NCI-H1436 (cell line): ENCODE results near the gene LZTS2.

Experiments used
- DNase-seq: peaks from one replicate; lab custom pipeline; 2025; lab: John Stamatoyannopoulos, UW

Gene LZTS2

DNA sequence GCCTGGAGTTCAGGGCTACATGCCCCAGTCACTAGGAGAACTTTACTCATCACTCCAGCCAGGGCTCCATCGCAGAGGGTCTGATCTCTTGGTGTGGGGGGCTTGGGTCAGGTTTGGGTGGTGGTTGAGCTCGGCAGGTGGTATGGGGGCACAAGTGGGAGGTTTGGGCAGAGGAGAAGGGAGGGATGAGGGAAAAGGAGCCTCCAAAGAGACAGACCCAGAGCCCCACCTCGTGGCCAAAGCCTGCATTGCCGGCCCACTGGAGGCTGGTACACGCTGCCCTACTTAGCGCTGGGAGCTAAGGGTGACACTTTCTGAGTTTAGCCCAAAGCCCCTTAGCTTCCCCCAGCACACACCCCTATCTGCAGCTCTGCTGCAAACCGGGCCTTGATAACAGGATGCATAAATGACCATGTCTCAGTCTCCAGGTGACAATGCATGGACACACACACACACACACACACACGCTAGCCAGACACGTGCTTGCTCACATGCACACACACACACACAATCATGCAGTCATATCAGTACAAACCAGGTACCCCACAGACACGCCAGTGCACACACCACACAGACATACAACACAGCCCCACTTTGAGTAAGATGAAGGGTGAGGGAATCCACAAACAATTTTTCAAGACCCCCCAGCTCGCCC is 14.7 kb downstream of the LZTS2 start:
- peak; percentile 60 for DNase-seq

DNA sequence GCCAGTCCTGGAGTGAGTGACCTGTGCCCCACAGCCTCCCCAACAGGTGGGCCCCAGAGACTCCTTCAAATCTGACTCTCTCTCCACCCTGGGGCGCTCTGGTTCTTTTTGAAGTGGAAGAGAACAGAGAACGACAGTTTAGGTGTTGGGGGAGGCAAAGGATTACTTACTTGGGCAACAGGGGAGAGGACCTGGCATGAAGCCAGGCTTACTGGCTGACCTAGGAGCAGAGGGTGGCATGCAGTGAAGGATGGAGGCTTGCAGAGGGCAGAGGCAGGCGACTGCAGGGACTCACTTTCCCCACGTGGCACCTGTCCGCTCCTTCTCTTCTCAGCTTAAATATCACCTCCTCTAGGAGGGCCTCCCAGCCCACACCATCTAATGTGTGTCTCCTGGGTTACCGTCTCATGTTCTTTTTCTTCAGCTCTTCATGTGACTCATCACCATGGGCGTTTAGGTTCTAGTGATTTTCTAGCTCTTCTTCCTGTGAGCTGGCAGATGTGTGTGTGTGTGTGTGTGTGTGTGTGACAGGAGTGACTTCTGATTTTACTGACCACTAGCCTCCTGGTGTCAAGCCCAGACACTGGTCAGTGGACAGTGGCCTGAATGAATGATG is 15.5 kb downstream of the LZTS2 start:
- DNase-seq, result no peak

DNA sequence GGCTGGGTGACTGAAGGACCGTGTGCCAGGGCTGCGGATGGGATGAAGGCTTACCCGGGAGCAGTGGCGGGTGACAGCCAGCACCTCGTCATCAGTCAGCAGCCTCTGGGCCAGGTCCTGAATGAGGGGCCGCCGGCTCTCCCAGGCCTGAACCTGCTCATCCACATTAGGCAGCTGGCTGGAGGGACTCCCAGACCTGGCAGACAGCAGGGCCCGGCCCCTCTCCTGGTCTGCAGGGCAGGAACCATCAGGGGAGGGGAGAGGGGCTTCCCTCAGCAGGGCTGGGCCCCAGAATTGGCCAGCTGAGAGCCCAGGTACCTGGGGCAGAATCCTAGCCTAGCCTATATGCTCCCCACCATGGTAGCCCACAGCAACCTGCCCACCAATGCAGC is 16.0 kb downstream of the LZTS2 start:
- DNase-seq, result no peak

DNA sequence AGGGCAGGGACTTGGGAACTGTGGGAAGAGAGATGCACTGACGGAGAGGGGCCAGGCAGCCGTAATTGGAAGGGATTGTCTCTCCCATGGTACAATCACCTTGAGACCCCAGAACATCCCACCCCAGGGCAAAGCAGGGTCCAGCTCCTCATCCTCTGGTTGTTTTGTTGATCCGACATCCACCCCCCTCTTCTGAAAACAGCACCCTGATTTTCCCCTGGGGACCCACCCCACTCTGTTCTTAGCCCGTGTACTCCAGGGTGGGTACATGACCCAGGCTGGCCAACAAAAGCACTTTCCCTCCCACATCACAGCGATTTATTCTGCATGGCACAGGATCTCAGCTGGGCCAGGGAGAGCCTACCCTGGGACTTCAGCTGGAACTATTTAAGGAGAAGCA is 17.2 kb downstream of the LZTS2 start:
- DNase-seq, result no peak

DNA sequence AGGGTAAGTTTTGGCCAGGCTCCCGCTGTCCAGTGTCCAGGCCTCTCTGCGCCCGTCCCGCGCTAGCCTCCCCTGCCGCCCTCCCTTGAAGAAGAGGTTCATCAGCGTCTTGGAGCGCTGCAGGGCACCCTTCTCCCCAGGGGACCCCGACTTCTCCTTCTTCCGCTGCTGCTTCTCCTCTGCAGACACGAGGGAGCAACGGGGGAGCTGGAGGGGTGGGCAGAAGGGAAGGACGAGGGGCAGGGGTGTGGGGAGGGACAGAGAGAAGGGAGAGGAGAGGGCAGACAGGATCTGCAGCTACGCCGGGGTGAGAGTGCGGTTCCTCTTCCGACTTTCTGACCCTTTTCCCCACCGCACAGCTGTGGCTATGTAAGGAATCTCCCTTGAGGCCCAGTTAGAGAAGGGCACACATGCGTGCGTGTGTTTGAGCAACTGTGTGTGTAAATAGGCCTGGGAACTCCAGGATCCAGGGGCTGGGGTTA is 18.6 kb downstream of the LZTS2 start:
- DNase-seq, result no peak

DNA sequence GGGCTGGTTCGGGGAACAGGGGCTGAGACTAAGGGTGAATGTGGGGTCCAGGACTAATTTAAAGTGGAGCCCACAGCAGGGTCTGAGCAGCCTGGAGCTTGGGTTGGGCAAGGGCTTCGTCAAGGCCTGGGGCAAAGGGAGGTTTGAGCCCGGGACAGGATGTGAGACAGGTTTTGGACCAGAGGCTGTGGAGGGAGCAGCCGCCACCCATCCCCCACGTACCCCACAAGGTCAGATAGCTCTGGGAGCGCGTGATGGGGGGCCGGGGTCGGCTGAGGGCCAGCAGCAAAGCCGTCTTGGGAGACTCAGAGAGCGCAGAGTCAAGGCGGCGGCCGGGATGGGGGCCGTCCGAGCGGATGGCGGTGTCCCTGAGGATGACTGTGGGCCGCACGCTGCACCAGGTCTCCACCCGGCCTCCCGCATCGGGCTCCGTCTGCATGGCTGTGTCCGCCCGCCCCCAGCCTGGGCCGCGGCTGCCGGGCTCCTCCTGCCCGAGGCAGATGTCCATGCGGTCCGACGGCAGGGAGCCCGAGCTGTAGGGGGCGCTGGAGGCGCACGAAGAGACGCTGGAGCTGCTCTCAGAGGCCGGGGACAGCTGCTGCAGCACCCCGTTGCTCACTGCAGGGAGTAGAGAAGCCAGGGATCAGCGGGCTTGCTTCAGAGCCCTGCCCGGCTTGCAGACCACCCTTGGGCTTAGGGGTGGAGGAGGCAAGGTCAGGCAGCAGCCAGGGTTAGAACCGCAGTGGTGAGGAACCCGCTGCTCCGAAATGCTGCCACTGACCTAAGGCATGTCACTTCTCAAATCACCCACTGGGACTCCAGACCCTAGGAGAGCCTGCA is 19.2 kb downstream of the LZTS2 start:
- DNase-seq, result peak; percentile 74

DNA sequence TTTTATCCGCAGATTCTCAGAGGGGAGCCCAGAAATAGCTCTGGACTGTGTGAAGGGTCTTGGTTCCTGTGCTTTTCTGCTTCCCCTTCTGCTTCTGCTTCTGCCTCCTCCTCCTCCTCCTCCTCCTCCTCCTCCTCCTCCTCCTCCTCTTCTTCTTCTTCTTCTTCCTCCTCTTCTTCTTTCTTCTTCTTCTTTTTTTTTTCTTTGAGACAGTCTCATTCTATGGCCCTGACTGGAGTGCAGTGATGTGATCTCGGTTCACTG is 19.8 kb downstream of the LZTS2 start:
- no peak for DNase-seq

DNA sequence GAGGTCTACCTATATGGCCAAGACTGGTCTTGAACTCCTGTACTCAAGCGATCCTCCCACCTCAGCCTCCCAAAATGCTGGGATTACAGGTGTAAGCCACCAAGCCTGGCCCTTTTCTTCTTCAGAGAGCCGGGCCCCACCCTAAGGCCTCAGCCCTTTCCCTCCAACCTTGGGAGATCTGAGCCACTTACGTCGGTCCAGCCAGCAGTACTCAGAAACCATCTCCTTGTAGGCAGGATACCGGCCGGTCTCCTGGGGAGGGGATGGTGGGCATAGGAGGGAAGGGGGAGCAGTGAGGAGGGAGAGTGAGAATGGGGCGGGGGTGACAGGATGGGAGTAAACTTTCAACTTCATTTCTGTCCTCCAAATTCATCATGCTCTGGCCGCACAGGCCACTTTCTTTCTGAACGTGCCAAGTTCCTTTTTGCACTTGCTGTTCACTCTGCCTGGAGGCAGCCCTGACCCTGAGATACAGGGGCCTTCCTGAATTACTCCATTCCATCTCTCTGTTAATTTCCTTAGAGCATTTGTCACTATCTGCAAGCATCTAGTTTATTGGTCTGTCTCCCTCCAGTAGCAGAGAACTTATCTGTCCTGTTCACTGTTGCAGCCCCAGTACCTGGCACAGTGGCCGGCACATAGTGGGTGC is 20.9 kb downstream of the LZTS2 start:
- no peak for DNase-seq

DNA sequence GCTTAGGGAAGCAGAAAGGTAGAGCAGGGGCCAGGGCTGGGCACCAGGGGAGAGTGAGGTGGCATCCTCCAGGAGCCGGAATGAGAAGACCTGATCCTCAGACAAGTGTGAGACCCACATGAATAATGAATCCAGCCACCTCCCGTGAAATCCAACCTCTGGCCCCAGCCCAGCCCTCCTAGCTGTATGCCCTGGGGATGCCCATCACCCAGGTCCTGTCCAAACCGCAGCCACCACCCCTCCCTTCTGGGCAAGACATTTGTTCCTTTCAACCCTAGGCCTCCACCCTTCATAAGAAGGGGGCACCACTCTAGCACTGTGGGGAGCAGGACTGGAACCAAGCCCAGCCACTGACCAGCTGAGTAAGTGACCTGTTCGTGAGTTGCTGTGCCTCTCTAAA is 21.6 kb downstream of the LZTS2 start:
- no peak for DNase-seq

DNA sequence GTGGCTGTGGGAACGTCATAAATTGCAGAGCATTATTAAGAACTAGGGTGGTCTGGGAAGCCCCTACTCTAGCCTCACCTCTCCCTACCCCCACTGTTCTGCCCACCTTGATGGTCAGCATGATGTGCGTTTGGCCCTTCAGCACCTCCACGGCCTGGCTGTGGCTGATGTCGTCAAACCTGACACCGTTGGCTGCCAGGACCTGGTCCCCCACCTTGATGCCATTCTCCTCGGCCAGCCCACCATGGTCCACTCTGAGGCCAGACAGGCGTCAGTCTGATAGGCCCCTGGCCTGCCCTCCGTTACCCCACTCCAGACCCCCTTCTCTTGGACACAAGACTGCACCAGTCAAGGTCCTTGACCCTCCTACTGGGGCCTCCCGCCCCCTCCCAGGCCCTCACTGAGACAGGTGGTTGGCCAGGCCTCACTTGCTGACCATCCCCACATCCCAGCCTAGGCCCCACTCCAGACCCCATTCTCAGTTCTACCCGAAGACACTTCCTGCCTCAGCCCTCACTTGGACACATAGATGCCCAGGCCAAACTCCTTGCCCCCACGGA is 22.2 kb downstream of the LZTS2 start:
- DNase-seq, result no peak

DNA sequence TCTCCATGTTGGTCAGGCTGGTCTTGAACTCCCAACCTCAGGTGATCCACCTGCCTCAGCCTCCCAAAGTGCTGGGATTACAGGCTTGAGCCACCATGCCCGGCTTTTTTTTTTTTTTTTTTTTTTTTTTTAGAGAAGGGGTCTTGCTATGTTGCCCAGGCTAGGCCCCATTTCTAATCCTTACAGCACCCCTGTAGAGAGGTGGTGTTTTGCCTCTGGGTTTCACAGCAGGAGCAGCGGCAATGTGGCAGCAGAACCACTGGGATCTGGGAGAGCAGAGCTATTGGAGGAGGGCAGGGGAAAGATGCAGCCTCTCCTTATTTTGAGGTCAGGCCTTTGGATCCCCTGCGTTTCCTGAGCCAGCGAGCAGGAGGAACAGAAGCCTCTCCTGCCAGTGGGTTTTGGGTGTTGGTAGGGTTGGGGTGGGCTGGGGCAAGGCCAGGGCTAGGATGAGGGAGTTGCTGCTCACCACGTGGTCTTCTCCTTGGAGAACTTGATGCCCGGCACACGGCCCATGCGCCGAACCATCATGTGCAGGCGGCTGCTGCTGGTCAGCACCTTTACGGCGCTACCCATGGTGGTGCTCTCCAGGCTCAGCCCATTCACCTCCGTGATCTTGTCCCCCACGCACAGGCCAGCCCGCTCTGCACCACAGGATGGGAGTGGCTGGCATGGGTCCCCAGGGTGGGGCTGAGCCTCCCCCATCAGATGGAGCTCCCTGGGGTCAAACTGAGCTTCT is 23.5 kb downstream of the LZTS2 start:
- no peak for DNase-seq

DNA sequence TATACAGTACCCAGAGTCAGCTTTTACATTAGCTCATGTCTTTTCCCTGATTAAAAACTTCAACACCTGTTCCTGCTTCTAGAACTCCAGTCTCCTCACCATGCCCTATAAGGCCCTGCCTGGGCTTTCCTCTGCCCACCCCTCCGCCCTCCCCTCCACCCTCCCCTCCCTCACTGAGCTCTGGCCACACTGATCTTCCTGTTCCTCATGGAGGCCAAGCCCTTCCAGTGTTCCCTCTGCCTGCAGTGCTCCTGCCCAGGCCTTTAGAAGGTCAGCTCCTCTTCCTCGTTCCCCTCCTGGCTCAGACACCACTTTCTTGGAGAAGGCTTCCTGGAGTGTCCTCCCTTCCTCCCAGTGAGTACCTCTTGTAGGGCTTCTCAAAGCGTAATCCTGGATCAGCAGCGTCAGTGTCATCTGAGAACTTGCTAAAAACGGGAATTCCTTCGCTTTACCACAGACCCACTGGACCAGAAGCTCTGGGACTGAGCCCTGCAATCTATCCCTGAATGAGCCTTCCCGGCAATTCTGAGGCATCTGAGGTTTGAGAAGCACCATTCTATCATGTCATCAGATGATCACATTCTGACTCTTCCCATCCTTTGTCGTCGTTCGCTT is 27.6 kb downstream of the LZTS2 start:
- no peak for DNase-seq

DNA sequence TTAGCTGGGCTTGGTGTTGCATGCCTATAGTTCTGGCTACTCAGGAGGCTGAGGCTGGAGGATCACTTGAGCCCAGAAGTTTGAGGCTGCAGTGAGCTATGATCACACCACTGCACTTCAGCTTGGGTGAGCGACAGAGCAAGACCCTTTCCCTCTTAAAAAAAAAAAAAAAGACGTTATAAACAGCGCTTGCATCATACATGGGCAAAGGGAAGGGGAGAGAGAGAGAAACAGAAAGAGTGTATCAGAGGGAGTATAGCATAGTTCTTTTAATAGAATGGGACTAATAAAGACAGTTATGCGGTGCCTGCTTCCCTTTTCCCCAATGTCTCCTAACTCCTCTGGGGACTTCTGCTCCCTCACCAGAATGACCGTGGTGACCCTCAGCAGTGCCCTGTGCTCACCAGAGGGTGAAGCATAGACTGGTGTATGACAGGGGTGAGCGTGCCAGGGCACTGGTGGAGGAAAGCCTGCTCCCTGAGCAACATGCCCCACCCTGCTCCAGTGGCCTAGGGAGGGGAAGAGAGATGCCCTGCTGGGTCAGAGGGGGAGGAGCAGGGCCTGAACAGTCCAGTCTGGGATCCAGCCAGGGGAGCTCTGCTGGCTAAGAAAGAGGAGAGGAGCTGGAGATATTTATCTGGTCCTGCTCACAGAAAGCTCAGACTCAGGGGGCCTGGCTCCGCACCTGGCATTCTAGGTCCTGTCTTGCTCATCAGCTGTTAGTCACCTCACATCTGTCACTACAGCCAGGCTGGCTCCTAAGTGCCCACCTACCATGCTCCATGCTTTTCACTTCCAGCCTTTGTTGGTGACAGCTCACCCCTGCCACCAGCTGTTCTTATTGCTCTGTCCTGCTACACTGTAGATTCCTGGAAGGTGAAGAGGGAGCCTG is 29.1 kb downstream of the LZTS2 start:
- no peak for DNase-seq

DNA sequence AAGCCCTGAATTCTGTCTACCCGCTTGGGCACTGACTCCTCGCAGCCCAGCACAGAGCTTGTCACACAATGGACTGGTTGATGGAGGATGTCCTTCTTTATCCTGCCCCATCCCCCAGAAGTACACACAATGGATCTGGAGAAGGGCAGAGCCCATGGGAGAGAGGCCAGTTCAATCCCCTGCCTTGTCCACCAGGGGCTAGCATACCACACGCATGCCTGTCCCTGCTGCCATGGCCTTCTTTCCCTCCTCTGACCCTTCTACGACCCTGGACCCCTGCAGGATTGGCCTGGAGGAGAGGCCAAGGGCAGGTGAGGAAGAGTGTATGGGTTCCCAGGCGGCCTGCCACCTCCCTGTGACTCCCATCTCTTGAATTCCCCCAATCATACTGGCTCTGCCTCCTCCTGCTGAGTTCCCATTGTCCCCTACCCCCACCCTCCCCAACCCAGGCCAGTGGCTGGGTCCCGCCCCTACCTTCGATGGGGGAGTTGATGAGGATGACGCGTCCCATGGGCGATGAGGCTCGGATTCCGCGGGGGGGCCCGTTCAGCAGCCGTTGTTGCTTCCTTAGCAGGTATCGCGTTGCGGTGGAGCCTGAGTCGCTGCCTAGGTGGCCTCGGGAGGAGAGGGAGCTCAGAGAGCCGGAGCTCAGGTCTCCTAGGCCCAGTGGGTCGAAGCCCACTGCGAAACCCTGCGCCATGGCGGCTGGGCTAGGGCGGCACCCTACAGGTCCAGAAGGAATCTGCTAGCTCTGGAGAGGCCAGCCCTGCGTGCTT is 30.1 kb downstream of the LZTS2 start:
- no peak for DNase-seq

DNA sequence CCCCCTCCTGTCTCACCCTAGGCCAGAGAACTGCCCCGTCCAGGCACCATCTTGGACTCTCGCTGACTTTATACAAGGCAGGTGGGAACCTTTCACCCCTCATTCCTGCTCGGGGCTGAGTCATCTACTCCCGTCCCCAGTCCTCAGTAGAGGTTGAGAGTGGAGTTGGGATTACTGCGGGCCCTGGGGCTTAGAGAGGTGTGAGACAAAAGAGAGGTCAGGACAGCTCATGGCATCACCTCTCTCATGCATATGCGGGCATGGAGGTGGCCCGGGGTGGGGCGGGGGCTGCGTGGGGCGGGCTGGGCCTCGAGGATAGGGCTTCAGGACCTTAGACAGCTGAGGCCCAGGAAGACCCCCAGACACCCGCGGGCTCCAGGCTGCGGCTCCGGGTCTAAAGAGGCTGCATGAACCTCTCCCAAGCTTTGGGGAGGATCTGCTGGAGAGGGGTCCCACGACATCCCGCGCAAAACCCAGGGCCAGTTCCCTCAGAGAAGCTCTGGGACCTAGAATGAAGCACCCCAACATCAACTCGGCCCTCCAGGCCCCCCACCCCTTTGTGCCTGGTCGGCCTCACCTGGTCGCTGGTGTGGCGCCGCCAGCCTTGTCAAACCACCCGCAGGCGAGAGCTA is 31.0 kb downstream of the LZTS2 start:
- DNase-seq, result no peak

DNA sequence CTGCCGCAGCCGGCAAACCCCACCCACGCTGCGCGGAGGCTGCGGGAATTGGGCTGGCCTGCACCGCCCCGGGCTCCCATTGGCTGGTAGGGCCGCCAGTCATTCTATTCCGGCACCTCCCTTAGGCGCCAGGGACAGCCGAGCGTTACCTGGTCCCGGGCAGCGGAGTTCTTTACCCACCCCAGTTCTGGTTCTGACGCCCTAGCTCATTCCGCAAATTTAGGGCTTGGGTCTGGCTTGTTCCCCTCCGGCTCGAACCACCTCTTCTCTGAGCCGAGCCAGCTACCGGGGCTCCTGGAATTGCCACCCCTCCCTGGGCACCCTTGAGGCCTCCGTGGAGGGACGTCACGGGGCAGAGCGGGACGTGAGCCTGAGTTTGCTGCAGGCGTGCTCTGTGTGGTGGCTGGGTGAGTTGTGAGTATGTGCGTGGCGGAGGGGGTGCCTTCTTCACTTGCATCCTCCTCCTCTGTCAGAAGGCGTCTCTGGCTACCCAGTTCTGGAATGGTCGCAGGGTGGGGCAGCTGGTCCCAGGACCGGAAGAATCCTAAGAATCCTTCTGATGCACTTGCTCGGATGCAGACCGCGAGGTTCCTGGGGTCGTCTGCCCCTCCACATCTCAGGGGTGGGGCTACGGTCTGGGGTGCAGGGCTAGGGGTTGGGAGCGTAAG is 31.7 kb downstream of the LZTS2 start, which contains the start of the genes PDZD7 and SFXN3:
Gene PDZD7, minus strand, starts transcription at position 2 of the 668 bp plus-strand sequence. CDS start 910 bp downstream, outside the sequence.
Gene SFXN3, plus strand, starts transcription at position 107 of the 668 bp plus-strand sequence. CDS start 3,461 bp downstream, outside the sequence.
- peak; percentile 88 for DNase-seq

DNA sequence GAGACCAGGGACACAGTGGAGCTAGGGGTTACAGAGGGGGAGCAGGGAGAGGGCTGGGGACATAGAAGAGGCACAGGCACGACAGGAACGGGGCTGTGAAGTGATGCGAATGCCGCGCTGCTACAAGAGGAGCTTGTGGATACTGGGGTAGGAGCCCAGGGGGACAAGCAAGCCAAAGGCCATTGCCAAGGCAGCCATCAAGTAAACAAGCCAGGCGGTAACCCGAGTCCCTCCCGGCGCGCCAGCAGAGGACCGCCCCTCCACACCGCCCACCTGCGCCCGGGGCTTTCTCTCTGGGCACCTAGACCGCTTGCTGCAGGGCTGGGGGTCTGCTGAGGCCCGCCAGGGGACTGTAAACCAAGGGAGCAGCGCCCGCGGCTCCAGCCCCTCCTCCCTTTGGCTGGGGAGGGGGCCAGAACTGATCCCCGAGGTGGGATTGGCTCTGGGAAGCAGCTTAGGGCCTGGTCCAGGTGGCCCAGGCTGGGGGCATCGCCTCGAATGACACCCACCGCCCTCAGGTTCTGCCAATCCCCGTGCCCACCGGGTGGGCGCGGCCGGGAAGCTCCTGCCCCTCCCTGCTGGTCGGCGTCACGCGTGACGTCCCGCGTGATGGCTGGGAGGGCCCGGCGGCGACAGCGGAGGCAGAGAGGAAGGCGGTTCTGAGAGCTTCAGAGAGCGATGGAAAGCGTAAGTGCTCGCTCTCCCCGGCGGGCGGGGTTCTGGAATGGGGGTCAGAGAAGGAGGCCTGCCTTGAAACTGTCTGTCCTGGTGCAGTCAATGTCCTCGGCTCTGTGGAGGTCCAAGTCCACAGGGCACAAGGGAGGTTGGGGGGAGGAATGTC is 32.4 kb downstream of the LZTS2 start:
- DNase-seq, result peak; percentile 58
